BJ (cell line): Measurements from ENCODE around the gene COX10. TPM values are rescaled to one million over a fixed set of nuclear protein-coding genes. Genes with fewer than 3 reads are reported as not detected.

Experiments
- CTCF ChIA-PET: fragments of 350-600 bp; formaldehyde crosslinking; extraction: SDS; loops from one replicate; lab custom pipeline; 2021; ENCODE audit warnings: antibody characterized with exemption, inconsistent platforms; lab: Yijun Ruan, JAX
- POLR2A ChIA-PET: fragments of 300-600 bp; sonication (Branson Sonifier 250); formaldehyde crosslinking; extraction: SDS; loops from one replicate; lab custom pipeline; 2021; ENCODE audit warnings: antibody characterized with exemption; lab: Charles Lee
- DNase-seq: peaks from one replicate; pipeline ENCODE4 v3.0.0-alpha.2; 2011; ENCODE audit warnings: low read depth
- H3K27me3 ChIP-seq: 2 replicates; pipeline ENCODE4 v1.6.0; 2011; ENCODE audit warnings: low read length; ENCODE audit not compliant: control insufficient read depth, insufficient read depth
- H3K36me3 ChIP-seq: 2 replicates; pipeline ENCODE4 v1.5.1; 2011; ENCODE audit warnings: low read length; ENCODE audit not compliant: control insufficient read depth, insufficient read depth
- H3K4me3 ChIP-seq: 2 replicates; pipeline ENCODE4 v1.5.1; 2011; ENCODE audit warnings: low read depth, mild to moderate bottlenecking, control low read depth, low read length
- CTCF ChIP-seq: IDR thresholded peaks from 2 replicates; pipeline ENCODE4 v1.5.1; 2011; ENCODE audit warnings: low read depth, mild to moderate bottlenecking, control low read depth, inconsistent platforms, low read length, moderate library complexity; ENCODE audit not compliant: insufficient read depth
- polyA plus RNA-seq: library from polyadenylated mRNA; depleted of rRNA; stranded (reverse); fragments of >200 nt; gene quantifications from 2 replicates; pipeline ENCODE4 v1.2.3, GENCODE V29; 2011

COX10 gene
- polyA plus RNA-seq, 1 experiment = 11.9 TPM

GRCh38 chr17:14104734-14105133 is 35.4 kb downstream of the COX10 start:
- POLR2A ChIA-PET = no interaction called here
- TF ChIP-seq CTCF = no peak
- Histone ChIP-seq H3K4me3 (no peak overlapping the region), H3K27me3 (no peaks in the 10 kb centered on the region), H3K36me3 (peaks cover 2% of the 10 kb centered on the region; the same call in 1 of the 2 replicates)
- CTCF ChIA-PET = interaction anchor here (0.5 to 0.6 kb wide), 2 partner anchors 107 to 1988 kb away, joined by 3 read pairs; no protein-coding TSS in a partner anchor
- no peak for DNase-seq

- POLR2A ChIA-PET = no interaction called here
- DNase-seq = no peak
- no peak for TF ChIP-seq CTCF
- Histone ChIP-seq H3K36me3 (peaks cover 2% of the 10 kb centered on the region; the same call in 1 of the 2 replicates), H3K27me3 (no peaks in the 10 kb centered on the region), H3K4me3 (no peak overlapping the region)
- CTCF ChIA-PET = no interaction called here
Observed at GRCh38 chr17:14107889-14108288, 38.6 kb downstream of the COX10 start.

GRCh38 chr17:14112407-14112806 is 43.1 kb downstream of the COX10 start:
- H3K4me3 ChIP-seq = no peak overlapping the region
- H3K27me3 ChIP-seq = no peaks in the 10 kb centered on the region
- H3K36me3 ChIP-seq = no peaks in the 10 kb centered on the region
- no peak for TF ChIP-seq CTCF
- DNase-seq = no peak
- POLR2A ChIA-PET = no interaction called here
- CTCF ChIA-PET = interaction anchor here (0.6 to 1.7 kb wide), 2 partner anchors 14 to 429 kb away, joined by 3 read pairs; no protein-coding TSS in a partner anchor

- no peak for DNase-seq
- no peaks in the 10 kb centered on the region for H3K36me3 ChIP-seq
- POLR2A ChIA-PET = no interaction called here
- CTCF ChIA-PET = interaction anchor here (0.6 to 1.7 kb wide), 5 partner anchors 10 to 505 kb away, joined by 3 read pairs; no protein-coding TSS in a partner anchor
- TF ChIP-seq CTCF = no peak
- no peaks in the 10 kb centered on the region for H3K27me3 ChIP-seq
- no peak overlapping the region for H3K4me3 ChIP-seq
Observed at GRCh38 chr17:14113137-14113536, 43.8 kb downstream of the COX10 start.

- ChIA-PET POLR2A (no interaction called here), CTCF (no interaction called here)
- H3K36me3 ChIP-seq = no peaks in the 10 kb centered on the region
- DNase-seq = no peak
- no peak overlapping the region for H3K4me3 ChIP-seq
- H3K27me3 ChIP-seq = no peaks in the 10 kb centered on the region
- TF ChIP-seq CTCF = no peak
Observed at GRCh38 chr17:14116263-14117024, 47.1 kb downstream of the COX10 start.
